Colonic mucosa (tissue), 4 donors: Measurements from ENCODE around the gene SPECC1L. TPM values are rescaled to one million over a fixed set of nuclear protein-coding genes. Genes with fewer than 3 reads are reported as not detected.
"Not testable (repeated sequence)": the region's sequence is repeated elsewhere in the genome, so short reads cannot be mapped to it uniquely, and the experiment has no call there.

Source experiments
- DNase-seq: peaks from one replicate; pipeline ENCODE4 v3.0.0-alpha.2; 2020
- H3K27ac ChIP-seq: fragments of 200-600 bp; one replicate; pipeline ENCODE4 v1.8.0; 2021
- H3K27me3 ChIP-seq: fragments of 200-600 bp; one replicate; pipeline ENCODE4 v1.8.0; 2021
- H3K36me3 ChIP-seq: fragments of 200-600 bp; one replicate; pipeline ENCODE4 v1.8.0; 2021
- H3K4me1 ChIP-seq: fragments of 200-600 bp; one replicate; pipeline ENCODE4 v1.8.0; 2021; ENCODE audit warnings: mild to moderate bottlenecking
- H3K4me3 ChIP-seq: fragments of 200-600 bp; one replicate; pipeline ENCODE4 v1.8.0; 2021
- H3K9ac ChIP-seq, 2 donors: one replicate each; pipeline ENCODE4 v1.7.0; 2013; ENCODE audit warnings: control low read depth in 2 of 2, low read depth in 2 of 2, low read length in 2 of 2
- H3K9me3 ChIP-seq: fragments of 200-600 bp; one replicate; pipeline ENCODE4 v1.8.0; 2021
- CTCF ChIP-seq: fragments of 200-600 bp; IDR thresholded peaks from one replicate; pipeline ENCODE4 v1.8.0; 2022; ENCODE audit warnings: antibody characterized with exemption, mild to moderate bottlenecking
- intact Hi-C: fragments of 100-400 bp; cut with DNase I; formaldehyde crosslinking; loops from one replicate; pipeline ENCODE4 v1.14.1; 2022
- total RNA-seq, 2 donors: library from RNA; stranded (reverse); fragmentation: NEBNext Ultra II Directional in 1 of 2; extraction: Animal tissue kit (Norgen Biotek cat#: 25700) in 1 of 2; gene quantifications; one replicate each; pipeline ENCODE4 v1.2.1, GENCODE V29; 2021
- donor health status: healthy.
- donor health status: DM: no; HTN: no; CAD: no.
- donor health status: DM: no; HTN: no; CAD: no.

Gene SPECC1L
- total RNA-seq, 2 donors from 2014 or later: 45.3 to 55.3 TPM

DNA sequence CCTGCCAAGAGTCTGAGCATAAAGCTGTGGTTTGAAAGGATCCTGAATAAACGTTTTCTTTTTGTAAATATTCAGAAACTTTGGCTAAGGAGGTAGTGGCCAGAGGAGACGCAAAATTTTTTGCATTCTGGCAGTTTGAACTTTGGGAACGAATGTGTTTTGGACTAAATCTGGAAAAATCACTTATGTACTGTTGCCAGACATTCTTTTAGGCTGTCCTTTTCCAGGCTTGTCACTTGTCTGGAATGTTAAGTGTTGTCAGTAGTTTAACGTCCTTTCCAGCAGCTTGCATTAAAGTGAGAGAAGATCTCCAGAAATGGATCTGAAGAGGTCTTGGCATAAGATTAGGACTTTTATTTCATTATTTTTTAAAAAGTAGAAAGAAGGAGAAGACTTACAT, 18.5 kb downstream of the SPECC1L start:
- H3K9ac ChIP-seq: no peak overlapping the region
- no peaks in the 10 kb centered on the region for H3K27me3 ChIP-seq
- intact Hi-C loops: no loop called here
- peak overlapping the region; percentile 27 for H3K27ac ChIP-seq
- H3K4me1 ChIP-seq: peaks cover 4% of the 10 kb centered on the region
- no peak for TF ChIP-seq CTCF
- no peak overlapping the region for H3K4me3 ChIP-seq
- H3K36me3 ChIP-seq: no peaks in the 10 kb centered on the region
- H3K9me3 ChIP-seq: no peaks in the 10 kb centered on the region
- DNase-seq: no peak

GRCh38 chr22:24289741-24290163, 19.1 kb downstream of the SPECC1L start:
- H3K9ac ChIP-seq: no peak overlapping the region
- intact Hi-C loops: no loop called here
- DNase-seq: no peak
- H3K4me1 ChIP-seq: peaks cover 4% of the 10 kb centered on the region
- no peaks in the 10 kb centered on the region for H3K36me3 ChIP-seq
- peak overlapping the region; percentile 27 for H3K27ac ChIP-seq
- no peak for TF ChIP-seq CTCF
- no peak overlapping the region for H3K4me3 ChIP-seq
- no peaks in the 10 kb centered on the region for H3K9me3 ChIP-seq
- H3K27me3 ChIP-seq: no peaks in the 10 kb centered on the region

DNA sequence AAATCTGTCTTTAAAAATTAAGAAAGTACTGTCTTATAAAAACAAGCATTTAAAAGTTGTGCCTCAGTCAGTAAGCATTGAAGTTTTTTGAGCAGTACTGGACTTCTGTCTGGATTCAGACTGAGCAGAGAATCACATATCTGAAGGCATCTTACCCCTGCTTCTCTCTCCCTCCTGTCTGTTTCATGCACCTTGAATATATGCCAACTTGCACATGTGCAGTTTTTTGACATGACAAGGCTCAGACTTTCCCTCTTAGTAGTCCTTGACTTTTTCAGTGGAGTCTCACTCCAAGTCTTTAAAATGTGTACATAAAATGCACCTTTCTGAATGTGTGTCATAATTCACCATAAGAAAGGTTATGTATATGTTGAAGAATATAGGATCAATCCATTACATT, 19.8 kb downstream of the SPECC1L start:
- Histone ChIP-seq H3K4me1 (peaks cover 4% of the 10 kb centered on the region), H3K27ac (no peak overlapping the region)
- intact Hi-C loops: no loop called here

DNA sequence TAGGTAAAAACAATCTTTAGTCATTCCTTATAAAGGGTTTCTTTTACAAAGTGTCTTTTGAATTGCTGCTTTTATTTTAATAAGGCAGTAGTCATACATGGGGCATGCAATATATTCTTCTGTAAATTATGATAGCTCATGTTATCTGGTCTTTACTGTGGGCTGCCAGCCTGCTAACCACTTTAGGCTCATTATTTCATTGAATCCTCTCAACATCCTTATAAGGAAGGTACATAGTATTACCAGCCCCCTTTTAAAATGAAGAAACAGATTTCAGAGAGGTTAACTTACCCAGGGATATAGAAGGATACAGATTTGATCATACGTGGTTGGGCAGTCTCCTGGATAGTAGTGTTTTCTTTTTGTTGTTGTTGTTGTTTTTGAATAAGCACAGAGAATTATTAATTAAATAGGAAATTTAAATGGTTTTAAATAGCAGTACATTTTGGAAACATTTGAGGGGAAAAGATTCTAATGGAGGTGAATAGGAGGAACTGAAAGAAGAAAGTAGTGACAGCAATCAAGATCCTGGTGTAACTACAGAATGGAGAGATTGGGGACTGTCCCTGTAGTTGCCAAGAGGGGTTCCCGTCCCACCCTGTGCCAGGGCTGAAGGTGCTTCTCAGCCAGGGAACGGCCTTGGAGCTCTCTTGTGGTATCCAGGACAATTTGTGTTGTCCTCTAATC, 21.0 kb downstream of the SPECC1L start:
- Histone ChIP-seq H3K9ac (no peak overlapping the region), H3K27ac (peak overlapping the region; percentile 45), H3K36me3 (no peaks in the 10 kb centered on the region), H3K4me3 (no peak overlapping the region), H3K27me3 (no peaks in the 10 kb centered on the region), H3K4me1 (no peaks in the 10 kb centered on the region), H3K9me3 (no peaks in the 10 kb centered on the region)
- TF ChIP-seq CTCF: no peak
- intact Hi-C loops: no loop called here
- no peak for DNase-seq

More for the DNA sequence above, 19.8 kb downstream of the SPECC1L start:
- Histone ChIP-seq H3K9me3 (no peaks in the 10 kb centered on the region), H3K4me3 (no peak overlapping the region), H3K36me3 (no peaks in the 10 kb centered on the region), H3K9ac (no peak overlapping the region), H3K27me3 (no peaks in the 10 kb centered on the region)
- no peak for DNase-seq
- TF ChIP-seq CTCF: no peak

GRCh38 chr22:24292202-24292830, 21.7 kb downstream of the SPECC1L start:
- DNase-seq, H3K9me3 ChIP-seq, H3K36me3 ChIP-seq, H3K4me3 ChIP-seq, intact Hi-C loops, H3K27me3 ChIP-seq, H3K4me1 ChIP-seq, H3K9ac ChIP-seq: not testable (repeated sequence)
- peak overlapping the region; percentile 45 for H3K27ac ChIP-seq

DNA sequence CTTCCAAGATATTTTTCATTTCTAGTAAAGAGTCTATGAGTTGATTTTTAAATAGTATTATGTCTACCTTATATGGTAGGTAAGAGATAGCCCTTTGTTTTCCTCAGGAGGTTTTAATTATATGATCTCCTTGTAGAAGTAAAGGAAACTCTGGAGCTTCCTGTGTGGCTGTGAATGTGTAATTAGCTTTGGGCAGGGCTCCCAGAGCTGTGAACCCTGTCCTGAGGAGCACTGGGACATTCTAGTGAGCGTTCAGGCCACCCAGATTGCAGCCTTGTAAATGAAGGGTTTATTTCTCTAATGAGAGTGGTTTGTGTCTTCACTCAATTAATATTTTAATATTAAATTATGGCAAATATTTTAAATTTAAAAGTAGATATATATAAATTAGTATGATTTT, 24.3 kb downstream of the SPECC1L start:
- DNase-seq, intact Hi-C loops, H3K36me3 ChIP-seq, H3K27me3 ChIP-seq, H3K9me3 ChIP-seq, H3K4me3 ChIP-seq, H3K9ac ChIP-seq, H3K4me1 ChIP-seq: not testable (repeated sequence)
- H3K27ac ChIP-seq: peak overlapping the region; percentile 56

DNA sequence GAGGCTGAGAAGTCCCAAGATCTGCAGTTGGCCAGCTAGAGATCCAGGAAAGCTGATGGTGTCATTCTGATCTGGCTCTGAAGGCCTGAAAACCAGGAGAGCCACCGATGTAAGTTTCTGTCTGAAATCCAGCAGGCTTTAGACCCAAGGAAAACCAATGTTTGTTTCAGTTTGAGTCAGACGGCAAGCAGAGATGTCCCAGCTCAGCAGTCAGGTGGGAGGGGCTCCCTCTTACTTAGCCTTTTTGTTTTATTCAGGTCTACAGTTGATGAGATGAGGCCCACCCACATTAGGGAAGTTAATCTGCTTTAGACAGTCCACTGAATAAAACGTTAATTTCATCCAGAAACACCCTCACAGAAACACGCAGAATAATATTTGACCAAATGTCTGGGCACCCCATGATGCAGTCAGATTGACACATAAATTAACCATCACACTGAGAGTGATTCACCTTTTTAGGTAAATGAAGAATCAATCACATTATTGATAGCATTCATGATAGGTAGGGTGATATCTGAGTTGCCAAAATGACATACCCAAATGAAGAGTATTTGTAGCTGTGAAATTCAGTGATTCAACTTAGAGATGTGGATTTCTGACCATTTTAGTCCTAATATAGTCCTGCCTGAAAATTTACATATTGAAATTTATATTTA, 28.0 kb downstream of the SPECC1L start:
- H3K9me3 ChIP-seq, H3K27me3 ChIP-seq, H3K9ac ChIP-seq, DNase-seq, intact Hi-C loops, H3K36me3 ChIP-seq, H3K4me3 ChIP-seq, H3K27ac ChIP-seq: not testable (repeated sequence)
- H3K4me1 ChIP-seq: peaks cover 14% of the 10 kb centered on the region

DNA sequence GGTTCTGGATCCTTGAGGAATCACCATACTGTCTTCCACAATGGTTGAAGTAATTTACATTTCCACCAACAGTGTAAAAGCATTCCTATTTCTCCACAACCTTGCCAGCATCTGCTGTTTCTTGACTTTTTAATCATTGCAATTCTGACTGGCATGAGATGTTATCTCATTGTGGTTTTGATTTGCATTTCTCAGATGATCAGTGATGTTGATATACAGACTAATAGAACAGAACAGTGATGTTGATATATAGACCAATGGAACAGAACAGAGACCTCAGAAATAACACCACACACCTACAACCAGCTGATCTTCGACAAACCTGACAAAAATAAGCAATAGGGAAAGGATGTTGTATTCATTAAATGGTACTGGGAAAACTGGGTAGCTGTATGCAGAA, 29.9 kb downstream of the SPECC1L start:
- H3K4me3 ChIP-seq, H3K27ac ChIP-seq, H3K9ac ChIP-seq, H3K9me3 ChIP-seq, H3K36me3 ChIP-seq, H3K27me3 ChIP-seq, intact Hi-C loops, DNase-seq: not testable (repeated sequence)
- peaks cover 20% of the 10 kb centered on the region for H3K4me1 ChIP-seq
